CD4-positive, alpha-beta T cell treated with Interleukin-21 for 1 hour (primary cell): ENCODE measurements around the gene NOTCH4.
"Not testable (repeated sequence)": the region's sequence is repeated elsewhere in the genome, so short reads cannot be mapped to it uniquely, and the experiment has no call there.

ENCODE experiments used
- DNase-seq: peaks from one replicate; pipeline ENCODE4 v3.0.0-alpha.2; 2020

The NOTCH4 gene

DNA sequence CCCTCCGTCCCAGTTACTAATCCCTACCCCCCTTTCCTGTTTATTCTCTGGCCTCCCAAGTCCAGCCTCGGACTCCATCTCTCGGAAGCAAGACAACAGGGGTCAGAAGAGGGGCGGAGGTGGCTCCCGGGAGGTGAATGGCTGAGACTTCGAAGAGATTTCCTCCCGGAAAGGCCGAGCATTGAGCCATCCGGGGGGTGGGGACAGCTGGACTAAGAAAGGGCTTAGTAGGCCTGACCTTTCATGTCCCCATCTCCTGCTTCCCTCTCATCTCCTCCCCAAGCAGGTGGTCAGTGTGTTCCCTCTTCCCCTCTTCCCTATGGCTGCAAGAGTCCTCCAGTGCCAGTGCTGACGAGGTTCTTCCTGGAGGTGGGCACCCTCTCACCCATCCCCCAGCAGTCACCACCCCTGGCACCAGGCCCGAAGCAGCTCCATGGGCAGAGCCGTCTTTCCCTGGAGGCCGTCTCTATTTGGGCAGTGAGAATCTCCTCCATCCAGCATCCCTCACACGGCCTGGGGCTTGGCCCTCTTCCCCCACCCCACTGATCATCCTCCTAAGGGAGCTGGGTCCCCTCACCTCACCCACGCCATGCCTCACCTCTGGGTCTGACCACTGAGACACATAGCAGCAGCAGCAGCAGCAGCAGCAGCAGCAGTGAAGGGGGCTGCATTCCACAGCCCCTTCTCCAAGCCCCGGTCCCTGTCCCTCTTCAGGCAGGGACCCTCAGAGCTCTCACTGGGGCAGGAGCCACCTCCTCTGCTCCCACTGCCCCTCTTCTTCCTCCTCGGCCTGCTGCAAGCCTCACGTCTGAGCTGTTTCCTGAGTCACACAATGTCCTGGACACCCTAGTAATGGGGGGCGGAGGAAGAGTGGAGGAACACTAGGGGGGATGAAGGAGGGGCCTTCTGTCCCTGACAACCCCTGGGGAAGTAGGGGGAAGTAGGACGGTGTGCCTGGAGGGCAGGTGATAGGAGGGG, at the start of gene NOTCH4:
Gene NOTCH4, minus strand, starts transcription at position 810 of the 978 bp plus-strand sequence. Its CDS starts 139 bp downstream, at position 671.
- DNase-seq, result no peak

GRCh38 chr6:32271429-32271828, 47.6 kb upstream of the NOTCH4 start:
- DNase-seq, result peak; percentile 28

GRCh38 chr6:32268459-32268858, 44.6 kb upstream of the NOTCH4 start:
- DNase-seq, result not testable (repeated sequence)

GRCh38 chr6:32267035-32267434, 43.2 kb upstream of the NOTCH4 start:
- no peak for DNase-seq

- not testable (repeated sequence) for DNase-seq
Measured at GRCh38 chr6:32257262-32257661, 33.4 kb upstream of the NOTCH4 start.

- peak; percentile 65 for DNase-seq
Measured at GRCh38 chr6:32255199-32256153, 31.6 kb upstream of the NOTCH4 start.

DNA sequence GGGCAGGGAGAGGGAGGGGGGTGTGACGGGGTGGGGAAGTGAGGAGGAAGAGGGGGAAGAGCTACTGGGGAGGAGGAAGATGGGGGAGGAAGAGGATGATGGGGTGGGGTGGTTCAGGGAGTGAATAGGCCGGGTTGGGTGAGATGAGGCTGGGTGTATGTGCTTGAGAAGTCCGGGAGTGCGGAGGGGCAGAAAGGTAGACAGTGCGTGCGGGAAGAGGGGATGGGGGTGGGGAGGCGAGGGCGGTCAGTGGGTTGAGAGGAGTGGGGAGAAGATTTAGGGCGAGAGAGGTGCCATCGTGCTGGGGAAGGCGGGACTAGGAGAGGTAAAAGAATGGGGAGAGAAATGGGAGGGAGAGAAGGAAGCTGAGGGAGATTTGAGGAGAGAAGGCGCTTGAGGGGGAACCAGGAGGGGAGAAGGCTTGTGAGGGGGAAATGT, 30.9 kb upstream of the NOTCH4 start:
- no peak for DNase-seq

DNA sequence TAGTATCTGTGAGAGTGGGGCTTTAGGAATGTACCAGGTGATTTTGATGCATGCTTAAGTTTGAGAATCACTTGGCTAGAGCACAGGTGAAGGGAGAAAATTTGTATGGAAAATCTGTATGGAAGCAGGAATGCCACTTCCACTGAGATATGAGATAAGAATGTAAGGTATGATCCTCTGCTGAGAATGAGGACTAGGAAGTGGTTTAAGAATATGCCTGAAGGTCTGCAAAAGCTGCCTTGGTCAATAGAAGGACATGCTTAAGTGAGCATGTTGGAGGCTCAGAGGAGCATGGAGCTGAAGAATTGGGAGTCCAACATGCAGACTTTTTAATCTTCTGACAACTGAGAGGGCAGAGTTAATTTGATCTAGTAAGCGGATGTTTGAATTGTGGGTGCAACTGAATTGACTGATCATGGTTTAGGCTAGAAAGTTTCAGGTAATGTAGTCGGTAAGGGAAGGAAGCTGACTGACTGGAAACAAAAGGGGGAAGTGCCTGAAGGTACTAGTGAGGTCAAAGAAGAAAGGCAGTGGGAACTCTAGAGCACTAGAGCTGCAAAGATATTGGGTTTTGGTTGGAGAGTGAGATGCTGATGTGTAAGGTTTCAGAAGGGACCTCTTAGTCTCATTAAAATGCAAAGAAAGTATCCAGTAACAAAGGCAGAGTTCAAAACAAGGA, 28.6 kb upstream of the NOTCH4 start:
- DNase-seq, result no peak

- DNase-seq, result no peak
Measured at GRCh38 chr6:32249262-32249661, 25.4 kb upstream of the NOTCH4 start.

GRCh38 chr6:32247401-32247800, 23.5 kb upstream of the NOTCH4 start:
- no peak for DNase-seq

DNA sequence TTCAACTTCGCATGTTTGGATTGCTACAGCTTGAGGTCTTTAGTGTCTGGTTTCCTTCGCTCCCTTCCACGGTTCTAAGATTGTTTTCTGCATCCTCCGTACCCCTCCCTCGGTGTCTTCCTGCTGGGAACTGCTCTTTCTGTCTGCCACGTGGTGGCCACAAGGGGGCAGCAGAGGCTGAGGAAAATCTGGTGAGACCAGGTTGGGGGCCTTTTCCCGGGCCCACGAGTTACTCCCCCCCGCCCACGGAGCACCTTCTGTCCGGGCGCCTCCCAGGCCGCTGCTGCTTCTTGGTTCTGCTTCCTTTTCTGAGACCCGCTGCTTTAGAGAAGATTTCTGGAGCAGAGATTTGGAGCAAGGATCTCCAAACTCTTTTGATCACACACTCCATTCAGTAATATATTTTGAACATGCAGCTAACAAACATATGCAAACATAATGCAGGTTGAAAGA, 21.1 kb upstream of the NOTCH4 start:
- DNase-seq, result peak; percentile 75

DNA sequence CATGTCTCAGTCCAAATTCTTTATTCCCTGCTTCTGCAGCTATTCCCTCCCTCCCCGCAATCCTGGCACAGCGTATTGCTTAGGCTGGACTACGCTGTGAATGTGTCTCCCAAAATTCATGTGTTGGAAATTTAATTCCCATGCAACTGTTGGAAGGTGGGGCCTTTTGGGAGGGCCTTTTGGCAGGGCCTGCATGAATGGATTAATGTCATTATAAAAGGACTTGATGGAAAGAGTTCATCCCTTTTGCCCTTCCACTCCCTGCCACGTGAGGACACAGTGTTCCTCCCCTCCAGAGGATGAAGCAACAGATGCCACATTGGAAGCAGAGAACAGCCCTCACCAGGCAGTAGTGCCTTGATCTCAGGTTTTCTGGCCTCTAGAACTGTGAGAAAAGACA, 20.4 kb upstream of the NOTCH4 start:
- no peak for DNase-seq

- DNase-seq, result not testable (repeated sequence)
Measured at GRCh38 chr6:32242318-32242813, 18.5 kb upstream of the NOTCH4 start.

GRCh38 chr6:32240686-32241085, 16.8 kb upstream of the NOTCH4 start:
- DNase-seq, result no peak

GRCh38 chr6:32239462-32239861, 15.6 kb upstream of the NOTCH4 start:
- no peak for DNase-seq

DNA sequence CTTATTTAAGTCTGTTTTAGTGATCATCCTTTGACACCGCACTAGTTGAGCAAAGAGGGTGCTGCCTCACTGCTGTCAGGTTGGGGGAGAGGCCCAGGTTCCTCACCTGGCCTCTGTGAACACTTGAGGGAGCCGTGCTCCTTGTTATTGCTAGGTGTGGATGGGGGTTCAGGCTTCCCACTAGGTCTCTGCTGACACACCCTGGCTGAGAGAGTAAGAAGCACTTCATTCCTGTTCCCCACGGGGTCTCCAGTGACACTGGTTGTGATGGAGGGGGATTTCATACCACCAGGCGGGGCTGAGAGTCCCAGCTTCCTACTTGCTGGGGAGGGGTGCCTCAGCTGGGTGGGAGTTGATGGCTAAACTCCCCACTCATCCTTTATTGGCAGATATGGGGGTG, 11.1 kb upstream of the NOTCH4 start:
- DNase-seq, result peak; percentile 22

DNA sequence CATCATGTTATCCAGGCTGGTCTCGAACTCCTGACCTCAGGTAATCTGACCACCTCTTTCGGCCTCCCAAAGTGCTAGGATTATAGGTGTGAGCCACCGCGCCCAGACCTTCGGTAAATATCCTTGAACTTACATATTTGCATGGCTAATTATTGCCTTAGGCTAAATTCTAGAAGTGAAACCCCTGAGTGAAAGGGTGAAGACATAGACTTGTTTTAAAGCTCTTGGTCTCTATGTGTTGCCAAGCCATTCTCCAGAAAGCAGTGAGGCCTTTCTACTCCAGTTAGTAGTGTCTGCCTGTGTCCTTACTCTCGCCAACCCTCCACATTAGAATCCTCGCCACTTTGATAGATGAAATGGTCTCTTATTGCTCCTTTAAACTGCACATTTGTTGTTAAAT, 2.6 kb upstream of the NOTCH4 start:
- no peak for DNase-seq

DNA sequence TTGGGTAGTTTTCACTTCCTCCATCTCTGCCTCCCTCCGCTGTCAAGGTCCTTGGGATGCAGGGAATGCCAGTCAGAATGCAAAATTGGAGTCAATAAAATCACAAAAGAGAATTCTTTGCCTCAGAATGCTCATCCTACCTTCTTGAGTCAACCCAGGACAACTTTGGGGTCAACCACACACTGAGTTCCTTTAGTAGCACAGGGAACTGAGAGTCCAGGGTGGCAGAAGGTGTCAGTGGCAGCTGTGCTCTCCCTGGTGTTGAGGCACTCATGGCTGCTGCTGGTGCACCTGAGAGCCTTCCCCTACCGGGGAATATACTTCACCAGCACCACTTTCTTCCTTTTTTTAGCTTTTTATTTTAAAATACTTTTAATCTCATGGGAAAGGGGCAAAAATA, 829 bp upstream of the NOTCH4 start:
- no peak for DNase-seq

GRCh38 chr6:32222333-32223230, 1.3 kb downstream of the NOTCH4 start:
- DNase-seq, result no peak

GRCh38 chr6:32220021-32220420, 3.8 kb downstream of the NOTCH4 start:
- DNase-seq, result no peak

DNA sequence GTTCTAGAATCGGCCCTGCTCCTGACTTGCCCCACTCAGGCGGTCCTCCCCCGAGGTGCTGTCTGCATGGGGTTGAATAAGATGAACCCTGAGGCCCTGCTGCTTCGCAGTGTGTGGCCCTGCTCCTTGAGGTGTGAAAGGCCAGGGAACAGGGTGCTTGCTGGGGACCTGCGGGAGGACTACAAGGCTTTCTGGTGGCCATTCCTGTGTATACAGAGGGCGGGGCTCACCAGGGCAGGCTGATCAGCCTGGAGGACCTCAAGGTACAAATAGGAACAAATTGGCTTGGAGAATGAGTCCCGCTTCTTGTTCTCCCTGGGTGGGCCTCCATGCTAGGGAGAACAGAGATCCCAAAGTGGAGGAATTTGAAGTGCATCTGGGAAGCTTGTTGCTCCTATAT, 5.7 kb downstream of the NOTCH4 start:
- DNase-seq, result no peak
